NCI-H524 treated with DMSO at 0.1 percent for 48 hours (cell line): Measurements from ENCODE around the gene LMBR1L.

ENCODE experiments used
- DNase-seq: peaks from one replicate; lab custom pipeline; 2025; lab: John Stamatoyannopoulos, UW

LMBR1L gene

DNA sequence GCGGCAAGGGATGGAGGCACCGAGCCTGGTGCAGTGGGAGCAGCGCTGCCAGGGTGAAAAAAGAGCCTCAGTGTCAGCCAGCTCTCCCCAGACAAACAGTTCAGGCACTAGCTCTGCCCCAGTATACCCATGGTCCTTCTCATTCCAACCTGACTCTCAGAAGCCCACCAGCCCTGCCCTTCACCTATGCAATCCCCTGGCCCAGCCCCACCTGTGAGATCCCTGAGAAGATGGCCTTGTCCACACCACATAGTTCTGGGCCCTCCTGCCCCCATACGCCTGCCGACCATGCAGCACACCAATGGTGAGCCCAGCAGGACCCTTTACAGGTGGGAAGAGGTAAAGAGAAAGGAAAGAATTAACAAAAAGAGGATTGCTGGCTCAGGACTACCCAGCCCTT is 56.6 kb downstream of the LMBR1L start:
- no peak for DNase-seq

DNA sequence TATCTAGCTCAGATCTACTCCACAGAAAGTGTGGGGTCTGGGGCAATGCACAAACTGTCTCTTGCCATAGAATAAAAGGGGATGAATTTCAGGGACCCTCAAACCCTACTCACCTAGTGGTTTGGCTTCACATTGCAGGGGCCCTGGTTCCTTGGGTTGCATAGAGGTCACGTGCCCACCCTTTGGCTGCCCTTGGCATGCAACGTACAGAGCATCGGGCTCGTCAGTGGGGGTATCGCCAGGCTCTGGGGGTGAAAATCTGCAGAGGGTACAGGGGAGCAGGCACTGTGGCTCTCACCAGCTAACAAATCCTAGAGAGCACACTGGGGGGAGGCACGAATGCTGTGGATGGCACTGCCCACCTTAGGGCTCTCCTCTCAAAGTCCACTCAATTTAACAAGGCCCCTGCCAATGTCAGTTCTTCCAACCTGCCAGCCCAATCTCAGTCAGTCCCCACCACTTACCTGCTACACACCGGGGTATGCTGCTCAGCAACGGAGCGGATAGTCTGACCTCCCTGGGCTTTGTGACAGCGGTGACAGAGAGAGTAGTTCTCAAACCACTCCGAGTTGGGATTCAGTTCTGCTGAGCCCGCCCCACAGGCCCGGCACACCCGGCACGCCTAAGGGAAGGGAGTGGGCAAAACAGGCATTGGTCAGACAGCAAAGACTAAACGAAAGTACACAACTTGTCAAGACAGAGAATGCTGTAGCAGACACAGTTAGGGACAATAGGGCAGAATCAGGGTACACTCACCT is 58.0 kb downstream of the LMBR1L start:
- DNase-seq: no peak

DNA sequence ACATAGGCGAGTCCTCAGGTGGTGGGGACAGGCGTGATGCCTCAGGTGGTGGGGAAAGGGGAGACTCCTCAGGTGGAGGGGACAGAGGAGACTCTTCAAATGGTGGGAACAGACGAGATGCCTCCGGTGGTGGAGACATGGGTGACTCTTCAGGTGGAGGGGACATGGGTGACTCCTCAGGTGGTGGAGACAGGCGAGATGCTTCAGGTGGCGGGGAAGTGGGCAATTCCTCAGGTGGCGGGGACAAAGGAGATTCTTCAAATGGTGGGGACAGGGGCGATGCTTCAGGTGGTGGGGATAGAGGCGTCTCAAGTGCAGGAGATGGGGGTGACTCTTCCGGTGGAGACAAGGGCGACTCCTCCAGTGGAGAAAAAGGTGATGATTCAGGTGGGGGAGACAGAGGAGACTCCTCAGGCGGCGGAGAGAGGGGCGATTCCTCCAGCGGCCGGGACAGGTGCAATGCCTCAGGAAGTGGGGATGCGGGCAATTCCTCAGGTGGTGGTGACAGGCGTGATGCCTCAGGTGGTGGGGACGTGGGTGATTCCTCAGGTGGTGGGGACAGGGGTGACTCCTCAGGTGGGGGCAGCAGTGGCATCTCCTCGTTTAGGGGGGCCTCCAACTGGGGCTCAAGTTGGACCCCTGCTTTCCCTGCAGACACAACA is 58.7 kb downstream of the LMBR1L start:
- no peak for DNase-seq

GRCh38 chr12:49051373-49051764 is 59.3 kb downstream of the LMBR1L start:
- DNase-seq: no peak

DNA sequence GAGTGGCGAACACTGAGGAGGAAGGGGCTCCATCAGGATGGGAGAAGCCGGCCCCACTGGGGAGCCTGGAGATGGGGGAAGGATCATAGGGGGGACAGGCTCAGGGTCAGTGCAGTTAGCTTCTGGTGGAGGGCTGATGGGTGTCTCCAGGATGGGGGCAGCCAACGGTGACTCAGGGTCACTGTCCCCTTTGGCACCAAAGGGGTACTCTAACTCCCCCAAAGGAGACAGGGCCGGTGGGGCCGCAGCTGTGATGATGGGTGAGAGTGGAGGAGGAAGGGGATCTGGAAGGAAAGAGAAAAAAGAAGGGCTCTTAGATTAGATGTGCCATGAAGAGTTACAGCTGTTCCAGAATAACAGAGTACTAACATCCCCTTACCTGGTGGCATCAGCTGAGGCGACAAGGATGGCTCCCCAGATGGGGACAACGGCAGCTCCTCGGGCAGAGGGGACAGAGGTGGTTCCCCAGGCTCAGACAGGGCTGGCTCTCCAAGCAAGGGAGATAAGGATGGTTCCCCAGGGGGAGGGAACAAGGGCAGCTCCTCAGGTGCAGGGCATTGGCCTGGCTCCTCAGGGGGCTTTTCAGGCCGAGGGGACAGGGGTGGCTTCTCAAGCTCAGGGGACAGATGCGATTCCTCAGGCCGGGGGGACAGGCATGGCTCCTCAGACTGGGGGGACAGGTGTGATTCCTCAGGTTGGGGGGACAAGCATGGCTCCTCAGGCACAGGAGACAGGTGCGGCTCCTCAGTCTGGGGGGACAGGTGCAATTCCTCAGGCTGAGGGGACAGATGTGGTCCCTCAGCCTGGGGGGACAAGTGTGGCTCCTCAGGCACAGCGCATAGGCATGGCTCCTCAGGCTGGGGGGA is 59.9 kb downstream of the LMBR1L start:
- no peak for DNase-seq

- no peak for DNase-seq
These were observed 61.0 kb downstream of the LMBR1L start for GRCh38 chr12:49049566-49050224.

- DNase-seq: no peak
These were observed 61.7 kb downstream of the LMBR1L start for GRCh38 chr12:49048953-49049352.
